Measurements from ENCODE around the gene TRAPPC12. TPM values are rescaled to one million over a fixed set of nuclear protein-coding genes. Genes with fewer than 3 reads are reported as not detected.

The TRAPPC12 gene
- total RNA-seq, 1 experiment from 2014 or later, result 69.1 TPM

GRCh38 chr2:3433776-3434400 is 54.4 kb downstream of the TRAPPC12 start:
- Histone ChIP-seq H3K36me3 (ENCODE audit: insufficient read depth, low read length) (no peaks in the 10 kb centered on the region), H3K27ac (ENCODE audit: low read length) (no peak overlapping the region), H3K4me2 (ENCODE audit: low read depth, low read length, poor library complexity, severe bottlenecking) (no peak overlapping the region), H2AFZ (ENCODE audit: low read length) (no peak overlapping the region), H3K79me2 (ENCODE audit: low read length) (peaks cover 8% of the 10 kb centered on the region; the same call in 1 of the 2 replicates), H3K4me3 (ENCODE audit: low read length) (no peak overlapping the region), H3K4me1 (ENCODE audit: low read length) (no peaks in the 10 kb centered on the region), H3K9ac (ENCODE audit: low read length) (no peak overlapping the region), H3K9me3 (ENCODE audit: low read length) (no peaks in the 10 kb centered on the region), H3K9me2 (replicated peaks; ENCODE audit: insufficient read depth, low read length) (no peaks in the 10 kb centered on the region), H3K27me3 (ENCODE audit: low read length) (no peaks in the 10 kb centered on the region), H4K20me1 (ENCODE audit: insufficient read depth, low read depth, low read length) (no peaks in the 10 kb centered on the region)
- no peak for DNase-seq

GRCh38 chr2:3434654-3435053 is 55.2 kb downstream of the TRAPPC12 start:
- Histone ChIP-seq H3K9me2 (replicated peaks; ENCODE audit: insufficient read depth, low read length) (no peaks in the 10 kb centered on the region), H3K4me1 (ENCODE audit: low read length) (no peaks in the 10 kb centered on the region), H4K20me1 (ENCODE audit: insufficient read depth, low read depth, low read length) (no peaks in the 10 kb centered on the region), H3K9me3 (ENCODE audit: low read length) (no peaks in the 10 kb centered on the region), H3K9ac (ENCODE audit: low read length) (no peak overlapping the region), H3K36me3 (ENCODE audit: insufficient read depth, low read length) (no peaks in the 10 kb centered on the region), H3K27ac (ENCODE audit: low read length) (no peak overlapping the region), H3K79me2 (ENCODE audit: low read length) (peaks cover 9% of the 10 kb centered on the region), H3K4me3 (ENCODE audit: low read length) (no peak overlapping the region), H3K27me3 (ENCODE audit: low read length) (no peaks in the 10 kb centered on the region), H3K4me2 (ENCODE audit: low read depth, low read length, poor library complexity, severe bottlenecking) (no peak overlapping the region), H2AFZ (ENCODE audit: low read length) (no peak overlapping the region)
- no peak for DNase-seq

- no peak overlapping the region for H3K9ac ChIP-seq (ENCODE audit: low read length)
- H3K4me2 ChIP-seq (ENCODE audit: low read depth, low read length, poor library complexity, severe bottlenecking), result no peak overlapping the region
- no peak overlapping the region for H3K27ac ChIP-seq (ENCODE audit: low read length)
Observed at GRCh38 chr2:3435445-3435844, 56.0 kb downstream of the TRAPPC12 start.

GRCh38 chr2:3440477-3440876 is 61.0 kb downstream of the TRAPPC12 start:
- Histone ChIP-seq H3K9me3 (ENCODE audit: low read length) (no peaks in the 10 kb centered on the region), H3K27me3 (ENCODE audit: low read length) (no peaks in the 10 kb centered on the region), H3K9ac (ENCODE audit: low read length) (no peak overlapping the region), H3K9me2 (replicated peaks; ENCODE audit: insufficient read depth, low read length) (no peaks in the 10 kb centered on the region), H4K20me1 (ENCODE audit: insufficient read depth, low read depth, low read length) (no peaks in the 10 kb centered on the region), H3K4me1 (ENCODE audit: low read length) (no peaks in the 10 kb centered on the region), H2AFZ (ENCODE audit: low read length) (no peak overlapping the region), H3K4me3 (ENCODE audit: low read length) (no peak overlapping the region), H3K79me2 (ENCODE audit: low read length) (peaks cover 29% of the 10 kb centered on the region), H3K4me2 (ENCODE audit: low read depth, low read length, poor library complexity, severe bottlenecking) (no peak overlapping the region), H3K27ac (ENCODE audit: low read length) (no peak overlapping the region), H3K36me3 (ENCODE audit: insufficient read depth, low read length) (peaks cover 6% of the 10 kb centered on the region)
- no peak for DNase-seq

More at GRCh38 chr2:3435445-3435844, 56.0 kb downstream of the TRAPPC12 start:
- Histone ChIP-seq H3K4me3 (ENCODE audit: low read length) (no peak overlapping the region), H3K4me1 (ENCODE audit: low read length) (no peaks in the 10 kb centered on the region), H3K79me2 (ENCODE audit: low read length) (peaks cover 13% of the 10 kb centered on the region), H3K36me3 (ENCODE audit: insufficient read depth, low read length) (no peaks in the 10 kb centered on the region), H3K27me3 (ENCODE audit: low read length) (no peaks in the 10 kb centered on the region), H4K20me1 (ENCODE audit: insufficient read depth, low read depth, low read length) (no peaks in the 10 kb centered on the region), H3K9me2 (replicated peaks; ENCODE audit: insufficient read depth, low read length) (no peaks in the 10 kb centered on the region), H3K9me3 (ENCODE audit: low read length) (no peaks in the 10 kb centered on the region), H2AFZ (ENCODE audit: low read length) (no peak overlapping the region)
- DNase-seq, result no peak

DNA sequence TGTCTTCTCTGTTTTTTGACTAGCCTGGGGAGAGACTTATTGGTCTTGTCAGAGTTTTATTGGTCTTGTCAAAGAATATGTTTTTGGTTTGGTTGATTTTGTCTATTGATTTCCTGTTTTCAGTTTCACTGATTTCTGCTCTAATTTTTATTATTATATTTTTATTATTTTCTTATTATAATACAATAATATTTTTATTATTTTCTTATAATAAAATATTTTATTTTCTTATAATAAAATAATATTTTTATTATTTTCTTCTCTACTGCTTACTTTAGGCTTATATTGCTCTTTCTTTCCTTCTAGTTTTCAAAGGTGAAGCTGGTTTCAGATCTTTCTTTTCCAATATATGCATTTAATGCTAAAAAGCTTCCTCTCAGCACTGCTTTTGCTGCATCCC is 62.0 kb downstream of the TRAPPC12 start:
- no peak overlapping the region for H3K27ac ChIP-seq (ENCODE audit: low read length)

GRCh38 chr2:3442185-3442584 is 62.7 kb downstream of the TRAPPC12 start:
- DNase-seq, result no peak
- Histone ChIP-seq H3K4me2 (ENCODE audit: low read depth, low read length, poor library complexity, severe bottlenecking) (no peak overlapping the region), H2AFZ (ENCODE audit: low read length) (no peak overlapping the region), H3K4me3 (ENCODE audit: low read length) (no peak overlapping the region), H3K9me2 (replicated peaks; ENCODE audit: insufficient read depth, low read length) (no peaks in the 10 kb centered on the region), H3K36me3 (ENCODE audit: insufficient read depth, low read length) (peaks cover 21% of the 10 kb centered on the region), H4K20me1 (ENCODE audit: insufficient read depth, low read depth, low read length) (no peaks in the 10 kb centered on the region), H3K27ac (ENCODE audit: low read length) (no peak overlapping the region), H3K79me2 (ENCODE audit: low read length) (peaks cover 29% of the 10 kb centered on the region), H3K9me3 (ENCODE audit: low read length) (no peaks in the 10 kb centered on the region), H3K9ac (ENCODE audit: low read length) (no peak overlapping the region), H3K27me3 (ENCODE audit: low read length) (no peaks in the 10 kb centered on the region), H3K4me1 (ENCODE audit: low read length) (no peaks in the 10 kb centered on the region)

More for the DNA sequence above, 62.0 kb downstream of the TRAPPC12 start:
- no peaks in the 10 kb centered on the region for H3K27me3 ChIP-seq (ENCODE audit: low read length)
- no peak for DNase-seq
- H2AFZ ChIP-seq (ENCODE audit: low read length), result no peak overlapping the region
- H3K36me3 ChIP-seq (ENCODE audit: insufficient read depth, low read length), result peaks cover 16% of the 10 kb centered on the region
- H3K4me1 ChIP-seq (ENCODE audit: low read length), result no peaks in the 10 kb centered on the region
- H4K20me1 ChIP-seq (ENCODE audit: insufficient read depth, low read depth, low read length), result no peaks in the 10 kb centered on the region
- no peak overlapping the region for H3K4me2 ChIP-seq (ENCODE audit: low read depth, low read length, poor library complexity, severe bottlenecking)
- peaks cover 29% of the 10 kb centered on the region for H3K79me2 ChIP-seq (ENCODE audit: low read length)
- no peak overlapping the region for H3K9ac ChIP-seq (ENCODE audit: low read length)
- H3K4me3 ChIP-seq (ENCODE audit: low read length), result no peak overlapping the region
- no peaks in the 10 kb centered on the region for H3K9me2 ChIP-seq (replicated peaks; ENCODE audit: insufficient read depth, low read length)
- no peaks in the 10 kb centered on the region for H3K9me3 ChIP-seq (ENCODE audit: low read length)

GRCh38 chr2:3443083-3443482 is 63.6 kb downstream of the TRAPPC12 start:
- H3K4me3 ChIP-seq (ENCODE audit: low read length), result no peak overlapping the region
- H3K27ac ChIP-seq (ENCODE audit: low read length), result no peak overlapping the region
- no peaks in the 10 kb centered on the region for H3K27me3 ChIP-seq (ENCODE audit: low read length)
- no peaks in the 10 kb centered on the region for H3K9me2 ChIP-seq (replicated peaks; ENCODE audit: insufficient read depth, low read length)
- peaks cover 29% of the 10 kb centered on the region for H3K79me2 ChIP-seq (ENCODE audit: low read length)
- H2AFZ ChIP-seq (ENCODE audit: low read length), result no peak overlapping the region
- no peak overlapping the region for H3K9ac ChIP-seq (ENCODE audit: low read length)
- H3K9me3 ChIP-seq (ENCODE audit: low read length), result no peaks in the 10 kb centered on the region
- DNase-seq, result no peak
- no peaks in the 10 kb centered on the region for H3K4me1 ChIP-seq (ENCODE audit: low read length)
- no peaks in the 10 kb centered on the region for H4K20me1 ChIP-seq (ENCODE audit: insufficient read depth, low read depth, low read length)
- no peak overlapping the region for H3K4me2 ChIP-seq (ENCODE audit: low read depth, low read length, poor library complexity, severe bottlenecking)
- H3K36me3 ChIP-seq (ENCODE audit: insufficient read depth, low read length), result peaks cover 21% of the 10 kb centered on the region

GRCh38 chr2:3443506-3444084 is 64.1 kb downstream of the TRAPPC12 start:
- Histone ChIP-seq H3K27me3 (ENCODE audit: low read length) (no peaks in the 10 kb centered on the region), H3K9ac (ENCODE audit: low read length) (no peak overlapping the region), H3K4me3 (ENCODE audit: low read length) (no peak overlapping the region), H3K27ac (ENCODE audit: low read length) (no peak overlapping the region), H4K20me1 (ENCODE audit: insufficient read depth, low read depth, low read length) (no peaks in the 10 kb centered on the region), H2AFZ (ENCODE audit: low read length) (no peak overlapping the region), H3K4me2 (ENCODE audit: low read depth, low read length, poor library complexity, severe bottlenecking) (no peak overlapping the region), H3K9me3 (ENCODE audit: low read length) (no peaks in the 10 kb centered on the region), H3K36me3 (ENCODE audit: insufficient read depth, low read length) (peaks cover 21% of the 10 kb centered on the region), H3K4me1 (ENCODE audit: low read length) (no peaks in the 10 kb centered on the region), H3K79me2 (ENCODE audit: low read length) (peaks cover 29% of the 10 kb centered on the region), H3K9me2 (replicated peaks; ENCODE audit: insufficient read depth, low read length) (no peaks in the 10 kb centered on the region)
- DNase-seq, result no peak

Measured in Karpas-422 (cell line).